ENCODE data around the gene IQGAP1.

IQGAP1 gene

DNA sequence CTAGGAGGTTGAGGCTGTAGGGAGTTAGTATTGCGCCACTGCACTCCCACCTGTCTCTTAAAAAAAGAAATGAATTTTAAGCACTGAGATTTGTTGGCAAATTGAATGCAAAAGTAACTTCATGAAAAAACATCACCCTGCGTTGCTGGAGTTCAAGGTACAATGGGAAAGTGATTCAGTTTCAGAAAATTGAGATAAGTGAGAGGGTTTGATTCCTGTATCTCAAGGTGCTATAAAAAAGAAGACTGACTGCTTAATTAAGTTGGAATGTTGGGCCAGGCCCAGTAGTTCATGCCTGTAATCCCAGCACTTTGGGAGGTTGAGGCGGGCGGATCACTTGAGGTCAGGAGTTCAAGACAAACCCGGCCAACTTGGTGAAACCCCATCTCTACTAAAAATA is 39.1 kb downstream of the IQGAP1 start:
- Histone ChIP-seq H3K9me3 (ENCODE audit: control extremely low read depth in 1 of 5, control insufficient read depth in 4 of 5, insufficient read depth in 2 of 5, low read depth in 1 of 5, low read length in 4 of 5) (no peaks in the 10 kb centered on the region), H3K27ac (ENCODE audit: insufficient read depth in 1 of 2, low read depth in 1 of 2, low read length in 2 of 2, poor library complexity in 1 of 2, severe bottlenecking in 2 of 2) (no peak overlapping the region), H3K4me3 (ENCODE audit: control insufficient read depth in 1 of 7, extremely low read depth in 1 of 7, insufficient read depth in 4 of 7, low read depth in 2 of 7, low read length in 6 of 7) (no peak overlapping the region), H3K36me3 (ENCODE audit: control insufficient read depth in 4 of 4, insufficient read depth in 4 of 4, low read length in 3 of 4) (peaks cover 0 to 30% (median 11%) of the 10 kb centered on the region in 4 experiments), H3K27me3 (replicated peaks in 2 of 5; ENCODE audit: control insufficient read depth in 4 of 5, insufficient read depth in 5 of 5, low read length in 4 of 5) (peaks cover 0 to 7% (median 7%) of the 10 kb centered on the region in 5 experiments), H3K4me1 (ENCODE audit: control extremely low read depth in 1 of 4, control insufficient read depth in 4 of 4, insufficient read depth in 4 of 4, low read length in 3 of 4) (no peaks in the 10 kb centered on the region)
- no peak for DNase-seq
- 100% methylated on average over 2 of the region's 5 CpGs for WGBS (ENCODE audit: insufficient coverage)
- CTCF ChIA-PET, result no interaction called here
- POLR2A ChIA-PET, result no interaction called here

- no peak for DNase-seq
- WGBS (ENCODE audit: insufficient coverage), result no CpG with 5 or more reads among the region's 1 CpG
- H3K36me3 ChIP-seq (ENCODE audit: control insufficient read depth in 4 of 4, insufficient read depth in 4 of 4, low read length in 3 of 4), result peaks cover 0 to 36% (median 13%) of the 10 kb centered on the region in 4 experiments
- ChIA-PET POLR2A (interaction anchor here (1.0 kb wide), 1 partner anchor 20 kb away, joined by 3 read pairs; no protein-coding TSS in a partner anchor), CTCF (no interaction called here)
- H3K27ac ChIP-seq (ENCODE audit: insufficient read depth in 1 of 2, low read depth in 1 of 2, low read length in 2 of 2, poor library complexity in 1 of 2, severe bottlenecking in 2 of 2), result no peak overlapping the region
- H3K9me3 ChIP-seq (ENCODE audit: control extremely low read depth in 1 of 5, control insufficient read depth in 4 of 5, insufficient read depth in 2 of 5, low read depth in 1 of 5, low read length in 4 of 5), result peaks cover 0 to 2% (median 0%) of the 10 kb centered on the region in 5 experiments
- H3K4me1 ChIP-seq (ENCODE audit: control extremely low read depth in 1 of 4, control insufficient read depth in 4 of 4, insufficient read depth in 4 of 4, low read length in 3 of 4), result peaks cover 0 to 5% (median 0%) of the 10 kb centered on the region in 4 experiments
- no peak overlapping the region for H3K4me3 ChIP-seq (ENCODE audit: control insufficient read depth in 1 of 7, extremely low read depth in 1 of 7, insufficient read depth in 4 of 7, low read depth in 2 of 7, low read length in 6 of 7)
- no peaks in the 10 kb centered on the region for H3K27me3 ChIP-seq (replicated peaks in 2 of 5; ENCODE audit: control insufficient read depth in 4 of 5, insufficient read depth in 5 of 5, low read length in 4 of 5)
Observed at GRCh38 chr15:90432253-90432652, 44.2 kb downstream of the IQGAP1 start.

- Histone ChIP-seq H3K9me3 (ENCODE audit: control extremely low read depth in 1 of 5, control insufficient read depth in 4 of 5, insufficient read depth in 2 of 5, low read depth in 1 of 5, low read length in 4 of 5) (peaks cover 0 to 2% (median 0%) of the 10 kb centered on the region in 5 experiments), H3K36me3 (ENCODE audit: control insufficient read depth in 4 of 4, insufficient read depth in 4 of 4, low read length in 3 of 4) (peaks cover 0 to 25% (median 7%) of the 10 kb centered on the region in 4 experiments), H3K27ac (ENCODE audit: insufficient read depth in 1 of 2, low read depth in 1 of 2, low read length in 2 of 2, poor library complexity in 1 of 2, severe bottlenecking in 2 of 2) (no peak overlapping the region), H3K4me1 (ENCODE audit: control extremely low read depth in 1 of 4, control insufficient read depth in 4 of 4, insufficient read depth in 4 of 4, low read length in 3 of 4) (peaks cover 0 to 5% (median 0%) of the 10 kb centered on the region in 4 experiments), H3K4me3 (ENCODE audit: control insufficient read depth in 1 of 7, extremely low read depth in 1 of 7, insufficient read depth in 4 of 7, low read depth in 2 of 7, low read length in 6 of 7) (no peak overlapping the region), H3K27me3 (replicated peaks in 2 of 5; ENCODE audit: control insufficient read depth in 4 of 5, insufficient read depth in 5 of 5, low read length in 4 of 5) (no peaks in the 10 kb centered on the region)
- WGBS (ENCODE audit: insufficient coverage), result no CpG with 5 or more reads among the region's 1 CpG
- POLR2A ChIA-PET, result no interaction called here
- DNase-seq, result no peak
- CTCF ChIA-PET, result interaction anchor here (0.9 to 2.2 kb wide), 3 partner anchors 31 to 74 kb away, joined by 3 to 8 read pairs (median 4); no protein-coding TSS in a partner anchor
Observed at GRCh38 chr15:90435652-90436337, 47.8 kb downstream of the IQGAP1 start.

- no peak overlapping the region for H3K4me3 ChIP-seq (ENCODE audit: control insufficient read depth in 1 of 7, extremely low read depth in 1 of 7, insufficient read depth in 4 of 7, low read depth in 2 of 7, low read length in 6 of 7)
- POLR2A ChIA-PET, result no interaction called here
- H3K36me3 ChIP-seq (ENCODE audit: control insufficient read depth in 4 of 4, insufficient read depth in 4 of 4, low read length in 3 of 4), result peaks cover 0 to 33% (median 11%) of the 10 kb centered on the region in 4 experiments
- WGBS (ENCODE audit: insufficient coverage), result 87% methylated on average over 3 of the region's 4 CpGs
- peaks cover 0 to 2% (median 0%) of the 10 kb centered on the region in 5 experiments for H3K9me3 ChIP-seq (ENCODE audit: control extremely low read depth in 1 of 5, control insufficient read depth in 4 of 5, insufficient read depth in 2 of 5, low read depth in 1 of 5, low read length in 4 of 5)
- H3K27me3 ChIP-seq (replicated peaks in 2 of 5; ENCODE audit: control insufficient read depth in 4 of 5, insufficient read depth in 5 of 5, low read length in 4 of 5), result no peaks in the 10 kb centered on the region
- DNase-seq, result peak in 2 of 3 donors; percentile 10
- peaks cover 0 to 5% (median 0%) of the 10 kb centered on the region in 4 experiments for H3K4me1 ChIP-seq (ENCODE audit: control extremely low read depth in 1 of 4, control insufficient read depth in 4 of 4, insufficient read depth in 4 of 4, low read length in 3 of 4)
- CTCF ChIA-PET, result interaction anchor here (0.9 to 2.2 kb wide), 3 partner anchors 32 to 75 kb away, joined by 3 to 8 read pairs (median 4); no protein-coding TSS in a partner anchor
- H3K27ac ChIP-seq (ENCODE audit: insufficient read depth in 1 of 2, low read depth in 1 of 2, low read length in 2 of 2, poor library complexity in 1 of 2, severe bottlenecking in 2 of 2), result no peak overlapping the region
Observed at GRCh38 chr15:90436952-90437351, 48.9 kb downstream of the IQGAP1 start.

DNA sequence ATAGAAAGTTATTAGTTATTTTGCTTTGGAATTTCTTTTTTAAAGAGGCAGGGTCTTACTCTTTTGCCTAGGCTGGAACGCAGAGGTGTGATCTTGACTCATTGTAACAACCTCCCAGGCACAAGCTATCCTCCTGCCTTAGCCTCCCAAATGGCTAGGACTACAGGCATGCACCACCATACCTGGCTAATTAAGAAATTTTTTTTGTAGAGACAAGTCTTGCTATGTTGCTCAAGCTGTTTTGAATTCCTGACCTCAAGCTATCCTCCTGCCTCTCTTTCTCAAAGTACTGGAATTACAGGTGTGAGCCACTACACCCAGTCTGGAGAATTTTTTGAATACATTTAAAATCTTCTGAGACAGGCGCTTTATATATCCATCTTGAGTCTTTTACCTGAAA is 49.5 kb downstream of the IQGAP1 start:
- Histone ChIP-seq H3K27me3 (replicated peaks in 2 of 5; ENCODE audit: control insufficient read depth in 4 of 5, insufficient read depth in 5 of 5, low read length in 4 of 5) (no peaks in the 10 kb centered on the region), H3K36me3 (ENCODE audit: control insufficient read depth in 4 of 4, insufficient read depth in 4 of 4, low read length in 3 of 4) (peaks cover 0 to 39% (median 14%) of the 10 kb centered on the region in 4 experiments), H3K4me3 (ENCODE audit: control insufficient read depth in 1 of 7, extremely low read depth in 1 of 7, insufficient read depth in 4 of 7, low read depth in 2 of 7, low read length in 6 of 7) (no peak overlapping the region), H3K4me1 (ENCODE audit: control extremely low read depth in 1 of 4, control insufficient read depth in 4 of 4, insufficient read depth in 4 of 4, low read length in 3 of 4) (peaks cover 0 to 5% (median 0%) of the 10 kb centered on the region in 4 experiments), H3K27ac (ENCODE audit: insufficient read depth in 1 of 2, low read depth in 1 of 2, low read length in 2 of 2, poor library complexity in 1 of 2, severe bottlenecking in 2 of 2) (no peak overlapping the region), H3K9me3 (ENCODE audit: control extremely low read depth in 1 of 5, control insufficient read depth in 4 of 5, insufficient read depth in 2 of 5, low read depth in 1 of 5, low read length in 4 of 5) (peaks cover 0 to 2% (median 0%) of the 10 kb centered on the region in 5 experiments)
- 100% methylated on average over 1 of the region's 2 CpGs for WGBS (ENCODE audit: insufficient coverage)
- no peak for DNase-seq
- CTCF ChIA-PET, result interaction anchor here (1.3 to 2.2 kb wide), 2 partner anchors 12 to 76 kb away, joined by 4 to 8 read pairs; no protein-coding TSS in a partner anchor
- POLR2A ChIA-PET, result no interaction called here

DNA sequence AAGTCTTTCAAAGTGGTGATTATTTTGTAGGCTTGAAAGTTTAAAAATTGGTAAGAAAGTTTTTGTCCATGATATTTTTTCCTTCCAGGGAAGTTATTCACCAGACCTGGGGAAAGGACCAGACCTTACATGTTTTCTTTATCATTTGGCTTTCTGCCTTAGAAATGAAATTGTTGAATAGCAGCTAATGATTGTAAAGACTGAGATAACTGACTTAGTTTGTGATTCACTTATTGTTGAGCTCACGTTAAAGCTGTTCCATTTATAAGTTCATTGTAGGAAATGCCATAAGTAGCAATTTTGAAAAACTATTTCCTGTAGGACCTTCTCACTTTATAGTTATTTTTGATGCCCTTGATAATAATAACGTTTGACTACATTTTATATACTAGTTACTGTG is 51.9 kb downstream of the IQGAP1 start:
- WGBS (ENCODE audit: insufficient coverage), result 60% methylated on average over 1 of the region's 2 CpGs
- POLR2A ChIA-PET, result no interaction called here
- DNase-seq, result no peak
- H3K27me3 ChIP-seq (replicated peaks in 2 of 5; ENCODE audit: control insufficient read depth in 4 of 5, insufficient read depth in 5 of 5, low read length in 4 of 5), result no peaks in the 10 kb centered on the region
- CTCF ChIA-PET, result interaction anchor here (1.0 to 1.4 kb wide), 5 partner anchors 10 to 120 kb away, joined by 3 to 5 read pairs (median 3); partner anchors contain the start of gene IQGAP1
- H3K4me3 ChIP-seq (ENCODE audit: control insufficient read depth in 1 of 7, extremely low read depth in 1 of 7, insufficient read depth in 4 of 7, low read depth in 2 of 7, low read length in 6 of 7), result no peak overlapping the region
- peaks cover 0 to 5% (median 0%) of the 10 kb centered on the region in 4 experiments for H3K4me1 ChIP-seq (ENCODE audit: control extremely low read depth in 1 of 4, control insufficient read depth in 4 of 4, insufficient read depth in 4 of 4, low read length in 3 of 4)
- H3K9me3 ChIP-seq (ENCODE audit: control extremely low read depth in 1 of 5, control insufficient read depth in 4 of 5, insufficient read depth in 2 of 5, low read depth in 1 of 5, low read length in 4 of 5), result peaks cover 0 to 2% (median 0%) of the 10 kb centered on the region in 5 experiments
- H3K27ac ChIP-seq (ENCODE audit: insufficient read depth in 1 of 2, low read depth in 1 of 2, low read length in 2 of 2, poor library complexity in 1 of 2, severe bottlenecking in 2 of 2), result no peak overlapping the region
- peaks cover 0 to 39% (median 20%) of the 10 kb centered on the region in 4 experiments for H3K36me3 ChIP-seq (ENCODE audit: control insufficient read depth in 4 of 4, insufficient read depth in 4 of 4, low read length in 3 of 4)

- Histone ChIP-seq H3K4me3 (ENCODE audit: control insufficient read depth in 1 of 7, extremely low read depth in 1 of 7, insufficient read depth in 4 of 7, low read depth in 2 of 7, low read length in 6 of 7) (no peak overlapping the region), H3K9me3 (ENCODE audit: control extremely low read depth in 1 of 5, control insufficient read depth in 4 of 5, insufficient read depth in 2 of 5, low read depth in 1 of 5, low read length in 4 of 5) (peaks cover 0 to 2% (median 0%) of the 10 kb centered on the region in 5 experiments), H3K36me3 (ENCODE audit: control insufficient read depth in 4 of 4, insufficient read depth in 4 of 4, low read length in 3 of 4) (peaks cover 0 to 35% (median 24%) of the 10 kb centered on the region in 4 experiments), H3K27me3 (replicated peaks in 2 of 5; ENCODE audit: control insufficient read depth in 4 of 5, insufficient read depth in 5 of 5, low read length in 4 of 5) (no peaks in the 10 kb centered on the region), H3K4me1 (ENCODE audit: control extremely low read depth in 1 of 4, control insufficient read depth in 4 of 4, insufficient read depth in 4 of 4, low read length in 3 of 4) (no peaks in the 10 kb centered on the region), H3K27ac (ENCODE audit: insufficient read depth in 1 of 2, low read depth in 1 of 2, low read length in 2 of 2, poor library complexity in 1 of 2, severe bottlenecking in 2 of 2) (no peak overlapping the region)
- CTCF ChIA-PET, result no interaction called here
- 100% methylated on average over 2 of the region's 3 CpGs for WGBS (ENCODE audit: insufficient coverage)
- no peak for DNase-seq
- POLR2A ChIA-PET, result no interaction called here
Observed at GRCh38 chr15:90441027-90441426, 53.0 kb downstream of the IQGAP1 start.
